B cell (primary cell): Measurements from ENCODE around the gene PTPRE. TPM values are rescaled to one million over a fixed set of nuclear protein-coding genes. Genes with fewer than 3 reads are reported as not detected.

Source experiments
- ATAC-seq: fragments of 200-7000 bp; cut with Tn5 transposase; one replicate; pipeline ENCODE4 v1.10.0; 2021; ENCODE audit warnings: low read depth, mild to moderate bottlenecking, moderate number of reproducible peaks, moderate library complexity
- CTCF ChIA-PET: fragments of 350-600 bp; sonication (Branson Sonifier 250); formaldehyde crosslinking; loops from one replicate; lab custom pipeline; 2021; ENCODE audit warnings: antibody characterized with exemption, inconsistent platforms; lab: Charles Lee
- POLR2A ChIA-PET: fragments of 350-600 bp; sonication (Branson Sonifier 250); formaldehyde crosslinking; loops from one replicate; lab custom pipeline; 2021; ENCODE audit warnings: antibody characterized with exemption; lab: Charles Lee
- DNase-seq: peaks from one replicate; pipeline ENCODE4 v3.0.0; 2013
- H2AFZ ChIP-seq: 2 replicates; pipeline ENCODE4 v1.6.1; 2012; ENCODE audit warnings: mild to moderate bottlenecking, low read depth, low read length; ENCODE audit not compliant: insufficient read depth, poor library complexity, severe bottlenecking
- H3K27ac ChIP-seq, 2 donors: 1 replicate in 1 of 2; 2 replicates in 1 of 2; pipeline ENCODE4 v1.5.1; 2012 to 2013; ENCODE audit warnings: low read length in 2 of 2, mild to moderate bottlenecking in 2 of 2, moderate library complexity in 1 of 2
- H3K27me3 ChIP-seq, 4 experiments: fragments of 200-600 bp in 1 of 4; sonication (generic) in 1 of 4; replicated peaks in 1 of 4; 1 replicate in 2 of 4; 2 replicates in 2 of 4; pipeline versions ENCODE4 v1.6.1 to v1.7.0; 2013 to 2016; ENCODE audit warnings: low read length in 3 of 4, mild to moderate bottlenecking in 2 of 4, mixed read lengths in 1 of 4, moderate library complexity in 1 of 4; ENCODE audit not compliant: insufficient read depth in 4 of 4, control insufficient read depth in 3 of 4; ENCODE audit errors: control extremely low read depth in 1 of 4
- H3K36me3 ChIP-seq, 2 experiments: replicated peaks in 1 of 2; 1 replicate in 1 of 2; 2 replicates in 1 of 2; pipeline versions ENCODE4 v1.6.1 to v1.7.1; 2013; ENCODE audit warnings: low read length in 1 of 2; ENCODE audit not compliant: insufficient read depth in 2 of 2, control insufficient read depth in 1 of 2; ENCODE audit errors: control extremely low read depth in 1 of 2, extremely low read depth in 1 of 2
- H3K4me1 ChIP-seq, 2 donors: fragments of 200-600 bp in 1 of 2; sonication (generic) in 1 of 2; 1 replicate in 1 of 2; 2 replicates in 1 of 2; pipeline versions ENCODE4 v1.5.1 to v1.6.1; 2013 to 2017; ENCODE audit warnings: low read length in 2 of 2; ENCODE audit not compliant: control insufficient read depth in 2 of 2, insufficient read depth in 2 of 2
- H3K4me2 ChIP-seq: replicated peaks from 2 replicates; pipeline ENCODE3; 2012; ENCODE audit warnings: mild to moderate bottlenecking, low read depth, low read length; ENCODE audit not compliant: poor library complexity, severe bottlenecking
- H3K4me3 ChIP-seq, 5 experiments: fragments of 200-600 bp in 1 of 5; sonication (generic) in 1 of 5; 1 replicate in 3 of 5; 2 replicates in 2 of 5; pipeline versions ENCODE4 v1.5.1 to v1.7.0; 2011 to 2016; ENCODE audit warnings: low read length in 4 of 5, mild to moderate bottlenecking in 4 of 5, low read depth in 2 of 5, control low read depth in 1 of 5, moderate library complexity in 1 of 5; ENCODE audit not compliant: insufficient read depth in 1 of 5; ENCODE audit errors: control extremely low read depth in 1 of 5, extremely low read depth in 1 of 5
- H3K79me2 ChIP-seq: fragments of 200-600 bp; sonication (generic); one replicate; pipeline ENCODE4 v1.6.0; 2016; ENCODE audit warnings: low read length; ENCODE audit not compliant: control insufficient read depth, insufficient read depth
- H3K9ac ChIP-seq: fragments of 200-600 bp; sonication (generic); 2 replicates; pipeline ENCODE4 v1.6.1; 2017; ENCODE audit warnings: mild to moderate bottlenecking, low read length, moderate library complexity
- H3K9me3 ChIP-seq, 3 donors: one replicate each; pipeline versions ENCODE4 v1.6.1 to v1.7.1; 2013; ENCODE audit warnings: low read length in 2 of 3; ENCODE audit not compliant: control insufficient read depth in 2 of 3, insufficient read depth in 1 of 3; ENCODE audit errors: control extremely low read depth in 1 of 3
- H4K20me1 ChIP-seq: 2 replicates; pipeline ENCODE4 v1.6.0; 2012; ENCODE audit warnings: mild to moderate bottlenecking, low read length; ENCODE audit not compliant: insufficient read depth, control insufficient read depth, poor library complexity, severe bottlenecking
- H3K27ac Mint-ChIP-seq: one replicate; pipeline ENCODE4 v1.8.0; 2021; ENCODE audit warnings: mixed read lengths
- H3K27me3 Mint-ChIP-seq: one replicate; pipeline ENCODE4 v1.8.0; 2021; ENCODE audit warnings: mixed read lengths
- H3K4me1 Mint-ChIP-seq: one replicate; pipeline ENCODE4 v1.8.0; 2021; ENCODE audit warnings: mixed read lengths
- H3K4me3 Mint-ChIP-seq: one replicate; pipeline ENCODE4 v1.8.0; 2021; ENCODE audit warnings: mixed read lengths
- H3K9me3 Mint-ChIP-seq: one replicate; pipeline ENCODE4 v1.8.0; 2022; ENCODE audit warnings: mixed read lengths; ENCODE audit not compliant: insufficient read depth
- CTCF ChIP-seq: fragments of 200-600 bp; IDR thresholded peaks from one replicate; pipeline ENCODE4 v1.8.0; 2022; ENCODE audit warnings: antibody characterized with exemption, mild to moderate bottlenecking
- EZH2 ChIP-seq: IDR thresholded peaks from 2 replicates; pipeline ENCODE4 v1.6.1; 2012; ENCODE audit warnings: borderline replicate concordance, low read depth, mild to moderate bottlenecking, moderate library complexity, low read length; ENCODE audit not compliant: insufficient read depth, poor library complexity, severe bottlenecking
- WGBS: methylation state at CpG from one replicate; pipeline ENCODE4 v1.1.5; 2013; ENCODE audit warnings: missing lambda C conversion rate; ENCODE audit not compliant: insufficient coverage; 5-methylcytosine and 5-hydroxymethylcytosine counted together
- intact Hi-C: fragments of 100-400 bp; cut with micrococcal nuclease; formaldehyde crosslinking; loops from one replicate; pipeline ENCODE4 v1.10.0; 2022
- polyA plus RNA-seq: library from polyadenylated mRNA; depleted of rRNA; stranded (reverse); fragments of >200 nt; gene quantifications from 2 replicates; pipeline ENCODE4 v1.2.3, GENCODE V29; 2012
- total RNA-seq, 2 donors: library from RNA; stranded (reverse); fragments of 120-200 nt in 1 of 2; gene quantifications; 1 replicate in 1 of 2; 2 replicates in 1 of 2; pipeline versions ENCODE4 v1.2.3 to v1.2.4, GENCODE V29; 2013 to 2022

Gene PTPRE
- total and polyA plus RNA-seq, 2 donors (not counting 1 experiment from before 2014, with no cell fraction given), result 6.6 to 32.7 TPM

- Histone ChIP-seq H3K36me3 (no peaks in the 10 kb centered on the region), H3K9me3 (peaks cover 0 to 7% (median 0%) of the 10 kb centered on the region in 3 donors), H3K4me1 (no peaks in the 10 kb centered on the region), H3K79me2 (no peaks in the 10 kb centered on the region), H4K20me1 (no peaks in the 10 kb centered on the region), H3K9ac (no peak overlapping the region), H3K4me3 (no peak overlapping the region), H3K4me2 (no peak overlapping the region), H2AFZ (no peak overlapping the region), H3K27me3 (peaks cover 0 to 8% (median 0%) of the 10 kb centered on the region in 4 experiments), H3K27ac (no peak overlapping the region)
- intact Hi-C loops, result no loop called here
- Mint-ChIP-seq H3K9me3 (peaks cover 4% of the 10 kb centered on the region), H3K27me3 (peaks cover 12% of the 10 kb centered on the region), H3K4me3 (no peak overlapping the region), H3K4me1 (no peaks in the 10 kb centered on the region), H3K27ac (no peak overlapping the region)
- no peak for DNase-seq
- ChIA-PET CTCF (no interaction called here), POLR2A (no interaction called here)
- TF ChIP-seq EZH2 (no peak), CTCF (no peak)
- WGBS, result 83% methylated on average over 9 of the region's 11 CpGs
- no peak for ATAC-seq
These were observed 32.9 kb upstream of the PTPRE start for GRCh38 chr10:127873901-127874470.

DNA sequence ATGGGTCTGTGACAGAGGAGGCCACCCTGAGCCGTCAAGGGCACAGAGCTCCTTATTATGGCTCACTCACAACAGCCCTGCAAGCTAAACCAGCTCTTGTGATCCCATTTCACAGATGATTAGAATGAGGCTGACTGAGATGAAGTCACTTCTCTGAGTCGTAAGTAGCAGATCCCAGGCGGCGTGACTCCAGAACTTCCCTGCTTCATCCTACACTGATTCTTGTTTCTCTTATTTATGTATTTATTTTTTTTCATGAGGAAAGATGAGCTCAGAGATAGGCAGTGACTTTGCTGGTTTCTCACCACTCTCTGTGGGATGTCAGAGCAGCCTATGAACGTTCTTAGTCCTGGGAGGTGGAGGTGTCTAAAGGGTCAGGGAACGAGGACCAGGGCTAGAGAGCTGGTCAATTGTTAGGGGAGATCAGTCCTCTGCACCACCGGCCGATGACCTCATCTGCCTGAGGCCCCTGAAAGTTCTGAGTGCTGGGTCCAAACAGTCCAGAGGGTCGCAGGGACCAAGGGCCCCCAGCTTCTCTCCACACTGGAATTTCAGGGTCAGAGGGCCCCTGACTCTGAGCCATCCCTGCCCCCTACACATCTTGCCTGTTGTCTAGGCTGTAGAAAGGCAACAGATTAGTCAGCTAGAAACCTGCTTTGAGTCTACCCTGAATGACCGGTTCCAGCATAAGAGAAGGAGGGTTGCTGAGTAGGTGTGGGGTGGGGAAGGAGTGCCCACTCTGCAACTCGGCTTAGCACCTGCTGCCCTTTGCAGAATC is 32.0 kb upstream of the PTPRE start:
- Histone ChIP-seq H4K20me1 (no peaks in the 10 kb centered on the region), H3K4me3 (no peak overlapping the region), H3K79me2 (no peaks in the 10 kb centered on the region), H3K4me2 (no peak overlapping the region), H2AFZ (no peak overlapping the region), H3K36me3 (no peaks in the 10 kb centered on the region), H3K9ac (no peak overlapping the region), H3K9me3 (no peaks in the 10 kb centered on the region), H3K4me1 (peaks cover 0 to 1% of the 10 kb centered on the region in 2 donors), H3K27me3 (peaks cover 0 to 8% (median 0%) of the 10 kb centered on the region in 4 experiments), H3K27ac (no peak overlapping the region)
- no peak for DNase-seq
- intact Hi-C loops, result no loop called here
- no peaks in the 10 kb centered on the region for H3K9me3 Mint-ChIP-seq
- WGBS, result 87% methylated on average over 7 of the region's 11 CpGs
- ChIA-PET POLR2A (no interaction called here), CTCF (no interaction called here)
- H3K27me3 Mint-ChIP-seq, result peaks cover 12% of the 10 kb centered on the region
- TF ChIP-seq CTCF, result no peak
- TF ChIP-seq EZH2, result no peak
- H3K4me3 Mint-ChIP-seq, result no peak overlapping the region
- no peak overlapping the region for H3K27ac Mint-ChIP-seq
- peaks cover 3% of the 10 kb centered on the region for H3K4me1 Mint-ChIP-seq
- no peak for ATAC-seq
